ENCODE data around the gene HDAC4. TPM values are rescaled to one million over a fixed set of nuclear protein-coding genes. Genes with fewer than 3 reads are reported as not detected.

Gene HDAC4
- total and polyA plus RNA-seq, 10 of the 15 experiments (the other 5 are each of a cell fraction or from before 2014, with no cell fraction given), result 0.22 to 15.7 (median 4.8) TPM

DNA sequence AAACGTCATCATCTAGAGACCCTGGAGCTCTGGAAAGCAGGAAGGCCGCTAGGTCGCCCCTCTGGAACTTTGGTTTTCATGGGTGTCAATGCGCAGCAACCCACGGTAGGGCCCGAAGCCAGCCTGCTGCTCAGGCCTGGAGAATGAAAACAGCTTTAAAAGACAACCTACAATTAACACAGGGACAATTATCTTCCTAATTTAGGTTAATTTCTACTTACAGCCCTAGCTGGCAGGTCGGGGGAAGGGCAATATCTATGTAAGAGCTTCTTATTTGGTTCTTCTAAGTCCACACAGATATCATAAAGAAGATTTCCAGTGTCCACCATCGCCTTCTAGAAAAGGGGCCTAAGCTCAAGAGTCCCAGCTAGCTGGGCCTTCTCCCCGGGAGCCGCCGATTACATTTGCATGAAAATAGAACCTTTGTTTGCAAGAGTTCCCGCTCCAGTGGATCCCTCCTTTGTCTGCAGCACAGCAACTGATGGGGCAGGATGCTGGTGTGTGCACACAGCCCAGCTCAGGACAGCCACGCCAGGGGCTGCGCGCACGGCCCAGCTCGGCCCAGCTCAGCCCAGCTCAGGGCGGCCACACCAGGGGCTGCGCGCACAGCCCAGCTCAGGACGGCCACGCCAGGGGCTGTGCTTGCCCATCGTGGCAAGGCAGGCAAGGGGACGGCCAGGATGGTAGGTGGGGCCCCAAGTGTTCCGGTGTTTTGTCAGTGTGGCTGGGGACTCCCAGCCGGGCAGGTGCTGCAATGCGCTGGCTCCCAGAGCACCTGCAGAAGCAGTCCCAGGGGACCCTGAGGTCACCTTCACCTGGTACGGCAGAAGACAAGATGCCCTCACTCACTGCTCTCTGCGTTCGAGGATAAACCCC lies 109.1 kb downstream of the HDAC4 start:
- H3K4me1 ChIP-seq (ENCODE audit: control insufficient read depth, insufficient read depth, low read length), result peaks cover 22% of the 10 kb centered on the region
- CTCF ChIA-PET, result interaction anchor here (0.8 to 1.5 kb wide), 2 partner anchors 12 to 24 kb away, joined by 4 read pairs; no protein-coding TSS in a partner anchor

DNA sequence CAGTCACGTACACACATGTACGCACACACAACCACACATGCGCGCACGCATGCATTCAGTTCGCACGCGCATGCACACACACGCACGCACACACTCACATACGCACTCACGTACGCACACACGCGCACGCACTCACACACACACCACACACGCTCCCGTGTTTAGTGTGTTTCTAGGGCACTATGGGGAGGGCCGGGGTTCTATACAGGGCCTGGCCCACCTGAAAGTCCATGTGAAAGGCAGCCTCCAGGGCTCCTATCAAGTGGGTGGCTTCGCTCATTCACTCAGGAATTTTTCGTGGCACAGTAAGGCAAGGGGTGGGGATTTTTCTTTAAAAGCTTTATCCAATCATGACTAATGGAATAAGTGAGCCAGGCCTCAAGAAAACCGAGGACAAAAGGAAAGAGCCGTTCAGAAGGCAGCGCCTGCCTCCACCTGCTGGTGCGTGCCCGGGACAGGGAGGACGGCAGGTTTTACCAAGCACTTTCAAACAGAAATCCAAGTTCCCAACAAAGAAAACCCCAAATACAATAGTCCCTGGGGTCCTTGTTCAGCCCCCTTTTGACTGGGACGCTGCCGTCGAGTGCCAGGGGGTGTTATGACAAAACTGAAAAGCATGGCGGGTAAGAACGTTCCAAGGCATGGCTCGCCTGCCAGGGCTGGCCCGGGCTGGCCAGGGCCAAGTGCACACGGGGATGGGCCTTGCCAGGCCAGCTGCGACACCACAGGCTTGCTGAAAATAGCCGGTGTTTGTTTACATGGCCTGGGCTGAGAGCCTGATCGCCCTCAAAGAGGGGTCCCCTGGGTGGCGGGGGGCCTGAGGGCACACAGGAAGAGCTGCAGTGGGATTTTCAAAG lies 110.0 kb downstream of the HDAC4 start:
- WGBS (ENCODE audit: insufficient coverage, insufficient replicate concordance, low lambda C conversion rate, missing lambda C conversion rate), result 94% methylated on average over 39 of the region's 39 CpGs
- Histone ChIP-seq H3K9me3 (replicated peaks; ENCODE audit: control insufficient read depth, insufficient read depth, low read length) (no peaks in the 10 kb centered on the region), H3K27ac (ENCODE audit: control insufficient read depth, insufficient read depth) (no peak overlapping the region), H3K4me2 (ENCODE audit: control insufficient read depth, insufficient read depth) (no peak overlapping the region), H3K79me2 (ENCODE audit: control insufficient read depth, insufficient read depth, low read length) (no peaks in the 10 kb centered on the region), H3K36me3 (ENCODE audit: control insufficient read depth in 2 of 2, insufficient read depth in 2 of 2, low read length in 1 of 2) (no peaks in the 10 kb centered on the region), H3K27me3 (replicated peaks in 1 of 2; ENCODE audit: control insufficient read depth in 2 of 2, insufficient read depth in 2 of 2, low read length in 1 of 2) (no peaks in the 10 kb centered on the region; a peak in 1 of 4 replicates), H4K20me1 (ENCODE audit: control insufficient read depth, insufficient read depth) (peaks cover 12% of the 10 kb centered on the region), H2AFZ (ENCODE audit: control insufficient read depth, low read depth, low read length) (no peak overlapping the region), H3K9ac (ENCODE audit: control insufficient read depth, insufficient read depth, low read length) (no peak overlapping the region), H3K4me1 (ENCODE audit: control insufficient read depth, insufficient read depth, low read length) (peaks cover 25% of the 10 kb centered on the region), H3K4me3 (no peak overlapping the region)
- ChIA-PET CTCF (interaction anchor here (0.8 kb wide), 1 partner anchor 24 kb away, joined by 4 read pairs; no protein-coding TSS in a partner anchor), POLR2A (no interaction called here), SMC1A (ENCODE audit: uncharacterized antibody, unreplicated experiment) (interaction anchor here (0.8 to 1.0 kb wide), 2 partner anchors 13 to 90 kb away, joined by 3 read pairs; no protein-coding TSS in a partner anchor), RAD21 (ENCODE audit: unreplicated experiment) (interaction anchor here (1.0 to 2.0 kb wide), 2 partner anchors 12 kb away, joined by 4 read pairs; no protein-coding TSS in a partner anchor)
- no peak for ATAC-seq
- no peak for FAIRE-seq
- no TSS peak for BruUV-seq (replicated peaks)
- in situ Hi-C loops (cut with MboI) (no loop called here), intact Hi-C loops (cut with micrococcal nuclease; ENCODE audit: unreplicated experiment) (no loop called here)
- DNase-seq (ENCODE audit: low read depth, low spot score), result no peak
- no peak for TF ChIP-seq IKZF2 (IDR thresholded peaks at IDR 0.05)
- TF ChIP-seq, protein P1, sequence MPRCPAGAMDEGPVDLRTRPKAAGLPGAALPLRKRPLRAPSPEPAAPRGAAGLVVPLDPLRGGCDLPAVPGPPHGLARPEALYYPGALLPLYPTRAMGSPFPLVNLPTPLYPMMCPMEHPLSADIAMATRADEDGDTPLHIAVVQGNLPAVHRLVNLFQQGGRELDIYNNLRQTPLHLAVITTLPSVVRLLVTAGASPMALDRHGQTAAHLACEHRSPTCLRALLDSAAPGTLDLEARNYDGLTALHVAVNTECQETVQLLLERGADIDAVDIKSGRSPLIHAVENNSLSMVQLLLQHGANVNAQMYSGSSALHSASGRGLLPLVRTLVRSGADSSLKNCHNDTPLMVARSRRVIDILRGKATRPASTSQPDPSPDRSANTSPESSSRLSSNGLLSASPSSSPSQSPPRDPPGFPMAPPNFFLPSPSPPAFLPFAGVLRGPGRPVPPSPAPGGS (IDR thresholded peaks at IDR 0.05; ENCODE audit: borderline replicate concordance, insufficient read depth, low read depth, low read length, poor library complexity, severe bottlenecking), result peak; percentile 99
- TF ChIP-seq SMAD5 (IDR thresholded peaks at IDR 0.05; ENCODE audit: low read depth), result no peak
- TF ChIP-seq, protein P2, sequence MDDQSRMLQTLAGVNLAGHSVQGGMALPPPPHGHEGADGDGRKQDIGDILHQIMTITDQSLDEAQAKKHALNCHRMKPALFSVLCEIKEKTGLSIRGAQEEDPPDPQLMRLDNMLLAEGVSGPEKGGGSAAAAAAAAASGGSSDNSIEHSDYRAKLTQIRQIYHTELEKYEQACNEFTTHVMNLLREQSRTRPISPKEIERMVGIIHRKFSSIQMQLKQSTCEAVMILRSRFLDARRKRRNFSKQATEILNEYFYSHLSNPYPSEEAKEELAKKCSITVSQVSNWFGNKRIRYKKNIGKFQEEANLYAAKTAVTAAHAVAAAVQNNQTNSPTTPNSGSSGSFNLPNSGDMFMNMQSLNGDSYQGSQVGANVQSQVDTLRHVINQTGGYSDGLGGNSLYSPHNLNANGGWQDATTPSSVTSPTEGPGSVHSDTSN (IDR thresholded peaks at IDR 0.05; ENCODE audit: insufficient replicate concordance, low read depth, low read length), result peak; percentile 79
- 0 out of 2 replicates have a peak, but pooled peaks have one; percentile 42 for TF ChIP-seq NFIC (IDR thresholded peaks at IDR 0.05; ENCODE audit: low read depth, low read length)
- no peak for TF ChIP-seq NR2F1 (conservative IDR thresholded peaks at IDR 0.05)
- peak; percentile 93 for TF ChIP-seq TCF3 (IDR thresholded peaks at IDR 0.05; ENCODE audit: borderline replicate concordance, insufficient read depth, low read depth, low read length)

More for the DNA sequence above, 109.1 kb downstream of the HDAC4 start:
- in situ Hi-C loops (cut with MboI) (no loop called here), intact Hi-C loops (cut with micrococcal nuclease; ENCODE audit: unreplicated experiment) (no loop called here)
- Histone ChIP-seq H2AFZ (ENCODE audit: control insufficient read depth, low read depth, low read length) (no peak overlapping the region), H3K9ac (ENCODE audit: control insufficient read depth, insufficient read depth, low read length) (no peak overlapping the region), H4K20me1 (ENCODE audit: control insufficient read depth, insufficient read depth) (peaks cover 8% of the 10 kb centered on the region), H3K36me3 (ENCODE audit: control insufficient read depth in 2 of 2, insufficient read depth in 2 of 2, low read length in 1 of 2) (no peaks in the 10 kb centered on the region), H3K4me3 (no peak overlapping the region), H3K4me2 (ENCODE audit: control insufficient read depth, insufficient read depth) (no peak overlapping the region), H3K79me2 (ENCODE audit: control insufficient read depth, insufficient read depth, low read length) (no peaks in the 10 kb centered on the region), H3K27ac (ENCODE audit: control insufficient read depth, insufficient read depth) (no peak overlapping the region), H3K27me3 (replicated peaks in 1 of 2; ENCODE audit: control insufficient read depth in 2 of 2, insufficient read depth in 2 of 2, low read length in 1 of 2) (no peaks in the 10 kb centered on the region; a peak in 1 of 4 replicates), H3K9me3 (replicated peaks; ENCODE audit: control insufficient read depth, insufficient read depth, low read length) (no peaks in the 10 kb centered on the region)
- no TSS peak for BruUV-seq (replicated peaks)
- FAIRE-seq (no peak), DNase-seq (ENCODE audit: low read depth, low spot score) (no peak), ATAC-seq (no peak)
- POLR2A ChIA-PET, result no interaction called here
- SMC1A ChIA-PET (ENCODE audit: uncharacterized antibody, unreplicated experiment), result interaction anchor here (0.8 to 1.0 kb wide), 2 partner anchors 12 to 89 kb away, joined by 3 read pairs; no protein-coding TSS in a partner anchor
- RAD21 ChIA-PET (ENCODE audit: unreplicated experiment), result interaction anchor here (0.7 to 1.0 kb wide), 2 partner anchors 11 to 12 kb away, joined by 3 to 4 read pairs; no protein-coding TSS in a partner anchor
- no peak for TF ChIP-seq TCF7 (IDR thresholded peaks at IDR 0.05; ENCODE audit: borderline replicate concordance)
- TF ChIP-seq NFIC (IDR thresholded peaks at IDR 0.05; ENCODE audit: low read depth, low read length), result no peak
- TF ChIP-seq TCF12 (IDR thresholded peaks at IDR 0.05; ENCODE audit: low read depth, low read length), result 0 out of 2 replicates have a peak, but pooled peaks have one; percentile 41
- 81% methylated on average over 27 of the region's 30 CpGs for WGBS (ENCODE audit: insufficient coverage, insufficient replicate concordance, low lambda C conversion rate, missing lambda C conversion rate)

Data from GM12878 (cell line).